Measurements from ENCODE around the gene FAM3C. TPM values are rescaled to one million over a fixed set of nuclear protein-coding genes. Genes with fewer than 3 reads are reported as not detected.
A peak's percentile ranks its signal among the peaks of the same experiment; 100 is the strongest.

The FAM3C gene
- total RNA-seq, 1 donor from 2014 or later: 42.6 TPM

- DNase-seq (ENCODE audit: low read depth) (peak; percentile 16), FAIRE-seq (no peak)
- no peak for TF ChIP-seq CTCF (IDR thresholded peaks at IDR 0.05; ENCODE audit: insufficient read depth, low read length, severe bottlenecking)
- peak overlapping the region; percentile 73 for H3K4me3 ChIP-seq (ENCODE audit: low read depth, low read length)
- H3K36me3 ChIP-seq (ENCODE audit: control insufficient read depth, insufficient read depth, low read length): no peaks in the 10 kb centered on the region
- H3K27me3 ChIP-seq (ENCODE audit: control insufficient read depth, insufficient read depth, low read length): no peaks in the 10 kb centered on the region
Measured at GRCh38 chr7:121395494-121395960, 581 bp downstream of the FAM3C start.

GRCh38 chr7:121394709-121395140 is 1.4 kb downstream of the FAM3C start:
- Histone ChIP-seq H3K36me3 (ENCODE audit: control insufficient read depth, insufficient read depth, low read length) (no peaks in the 10 kb centered on the region), H3K27me3 (ENCODE audit: control insufficient read depth, insufficient read depth, low read length) (no peaks in the 10 kb centered on the region), H3K4me3 (ENCODE audit: low read depth, low read length) (no peak overlapping the region)
- FAIRE-seq: no peak
- no peak for DNase-seq (ENCODE audit: low read depth)
- no peak for TF ChIP-seq CTCF (IDR thresholded peaks at IDR 0.05; ENCODE audit: insufficient read depth, low read length, severe bottlenecking)

- DNase-seq (ENCODE audit: low read depth) (no peak), FAIRE-seq (no peak)
- Histone ChIP-seq H3K4me3 (ENCODE audit: low read depth, low read length) (no peak overlapping the region), H3K36me3 (ENCODE audit: control insufficient read depth, insufficient read depth, low read length) (no peaks in the 10 kb centered on the region), H3K27me3 (ENCODE audit: control insufficient read depth, insufficient read depth, low read length) (no peaks in the 10 kb centered on the region)
- TF ChIP-seq CTCF (IDR thresholded peaks at IDR 0.05; ENCODE audit: insufficient read depth, low read length, severe bottlenecking): no peak
Measured at GRCh38 chr7:121393005-121393366, 3.1 kb downstream of the FAM3C start.

GRCh38 chr7:121392277-121393004 is 3.7 kb downstream of the FAM3C start:
- Histone ChIP-seq H3K27me3 (ENCODE audit: control insufficient read depth, insufficient read depth, low read length) (no peaks in the 10 kb centered on the region), H3K4me3 (ENCODE audit: low read depth, low read length) (no peak overlapping the region)
- TF ChIP-seq CTCF (IDR thresholded peaks at IDR 0.05; ENCODE audit: insufficient read depth, low read length, severe bottlenecking): no peak

GRCh38 chr7:121391686-121392085 is 4.4 kb downstream of the FAM3C start:
- H3K4me3 ChIP-seq (ENCODE audit: low read depth, low read length): no peak overlapping the region
- H3K27me3 ChIP-seq (ENCODE audit: control insufficient read depth, insufficient read depth, low read length): no peaks in the 10 kb centered on the region
- no peak for TF ChIP-seq CTCF (IDR thresholded peaks at IDR 0.05; ENCODE audit: insufficient read depth, low read length, severe bottlenecking)
- DNase-seq (ENCODE audit: low read depth) (no peak), FAIRE-seq (no peak)
- H3K36me3 ChIP-seq (ENCODE audit: control insufficient read depth, insufficient read depth, low read length): no peaks in the 10 kb centered on the region

More at GRCh38 chr7:121392277-121393004, 3.7 kb downstream of the FAM3C start:
- FAIRE-seq (peak; percentile 81), DNase-seq (ENCODE audit: low read depth) (no peak)
- no peaks in the 10 kb centered on the region for H3K36me3 ChIP-seq (ENCODE audit: control insufficient read depth, insufficient read depth, low read length)

- Histone ChIP-seq H3K4me3 (ENCODE audit: low read depth, low read length) (no peak overlapping the region), H3K36me3 (ENCODE audit: control insufficient read depth, insufficient read depth, low read length) (no peaks in the 10 kb centered on the region), H3K27me3 (ENCODE audit: control insufficient read depth, insufficient read depth, low read length) (no peaks in the 10 kb centered on the region)
- no peak for FAIRE-seq
- no peak for DNase-seq (ENCODE audit: low read depth)
- no peak for TF ChIP-seq CTCF (IDR thresholded peaks at IDR 0.05; ENCODE audit: insufficient read depth, low read length, severe bottlenecking)
Measured at GRCh38 chr7:121390617-121391016, 5.5 kb downstream of the FAM3C start.
